Smooth muscle cell (in vitro differentiated cells): ENCODE results near the gene EIF1AD. TPM values are rescaled to one million over a fixed set of nuclear protein-coding genes. Genes with fewer than 3 reads are reported as not detected.
"Not testable (repeated sequence)": the region's sequence is repeated elsewhere in the genome, so short reads cannot be mapped to it uniquely, and the experiment has no call there.

ENCODE experiments used
- DNase-seq: peaks from one replicate; lab custom pipeline; 2025; ENCODE audit not compliant: unreplicated experiment; lab: John Stamatoyannopoulos, UW
- H2AFZ ChIP-seq: fragments of 200-600 bp; sonication (generic); 2 replicates; pipeline ENCODE4 v1.6.0; 2016; ENCODE audit warnings: antibody characterized with exemption, low read depth, mild to moderate bottlenecking
- H3F3A ChIP-seq: fragments of 200-600 bp; sonication (generic); 2 replicates; pipeline ENCODE4 v1.6.0; 2017; ENCODE audit warnings: antibody characterized with exemption, low read depth
- H3K27ac ChIP-seq: fragments of 200-600 bp; sonication (generic); 2 replicates; pipeline ENCODE4 v1.5.1; 2016; ENCODE audit warnings: low read depth, mild to moderate bottlenecking
- H3K27me3 ChIP-seq: fragments of 200-600 bp; sonication (generic); 2 replicates; pipeline ENCODE4 v1.6.1; 2016; ENCODE audit warnings: low read depth, mild to moderate bottlenecking
- H3K36me3 ChIP-seq: fragments of 200-600 bp; sonication (generic); 2 replicates; pipeline ENCODE4 v1.5.1; 2016; ENCODE audit warnings: low read depth
- H3K4me1 ChIP-seq: fragments of 200-600 bp; sonication (generic); 2 replicates; pipeline ENCODE4 v1.5.1; 2016; ENCODE audit warnings: low read depth
- H3K4me2 ChIP-seq: fragments of 200-600 bp; sonication (generic); 2 replicates; pipeline ENCODE4 v1.6.0; 2016; ENCODE audit warnings: mild to moderate bottlenecking
- H3K4me3 ChIP-seq: fragments of 200-600 bp; sonication (generic); 2 replicates; pipeline ENCODE4 v1.5.1; 2016; ENCODE audit warnings: mild to moderate bottlenecking
- H3K79me2 ChIP-seq: fragments of 200-600 bp; sonication (generic); 2 replicates; pipeline ENCODE4 v1.6.0; 2016; ENCODE audit warnings: low read depth, mild to moderate bottlenecking
- H3K9ac ChIP-seq: fragments of 200-600 bp; sonication (generic); 2 replicates; pipeline ENCODE4 v1.6.0; 2016; ENCODE audit warnings: low read depth
- H3K9me3 ChIP-seq: fragments of 200-600 bp; sonication (generic); replicated peaks from 2 replicates; pipeline ENCODE4 v1.5.1; 2016; ENCODE audit warnings: low read depth
- H4K20me1 ChIP-seq: fragments of 200-600 bp; sonication (generic); 2 replicates; pipeline ENCODE4 v1.6.0; 2016; ENCODE audit warnings: low read depth
- WGBS: methylation state at CpG from one replicate; pipeline ENCODE4 v1.1.7; 2016; ENCODE audit warnings: low lambda C conversion rate; 5-methylcytosine and 5-hydroxymethylcytosine counted together
- polyA plus RNA-seq: library from polyadenylated mRNA; unstranded; fragments of >200 nt; fragmentation: Nextera tagmentation; extraction: Ambion mirVana; gene quantifications from 2 replicates; pipeline ENCODE4 v1.2.1, GENCODE V29; 2016
- total RNA-seq: library from RNA; depleted of rRNA; stranded (reverse); fragments of >200 nt; gene quantifications from 2 replicates; pipeline ENCODE4 v1.2.3, GENCODE V29; 2014
- TF ChIP-seq, protein P1 (sequence below): fragments of 200-600 bp; sonication (generic); IDR thresholded peaks from 2 replicates; pipeline ENCODE4 v1.5.1; 2017; ENCODE audit warnings: borderline replicate concordance, mild to moderate bottlenecking, antibody characterized with exemption; ENCODE audit not compliant: insufficient read depth, poor library complexity, severe bottlenecking

EIF1AD gene
- total and polyA plus RNA-seq, 2 experiments from 2014 or later, result 29.3 TPM

- no peaks in the 10 kb centered on the region for H3K9me3 ChIP-seq
- no peak overlapping the region for H3K4me2 ChIP-seq
- no peaks in the 10 kb centered on the region for H3K79me2 ChIP-seq
- no peaks in the 10 kb centered on the region for H3K27me3 ChIP-seq
- H4K20me1 ChIP-seq, result no peaks in the 10 kb centered on the region
- 87% methylated on average over 6 of the region's 6 CpGs for WGBS
- DNase-seq, result no peak
- H3K36me3 ChIP-seq, result no peaks in the 10 kb centered on the region
- TF ChIP-seq, protein P1, sequence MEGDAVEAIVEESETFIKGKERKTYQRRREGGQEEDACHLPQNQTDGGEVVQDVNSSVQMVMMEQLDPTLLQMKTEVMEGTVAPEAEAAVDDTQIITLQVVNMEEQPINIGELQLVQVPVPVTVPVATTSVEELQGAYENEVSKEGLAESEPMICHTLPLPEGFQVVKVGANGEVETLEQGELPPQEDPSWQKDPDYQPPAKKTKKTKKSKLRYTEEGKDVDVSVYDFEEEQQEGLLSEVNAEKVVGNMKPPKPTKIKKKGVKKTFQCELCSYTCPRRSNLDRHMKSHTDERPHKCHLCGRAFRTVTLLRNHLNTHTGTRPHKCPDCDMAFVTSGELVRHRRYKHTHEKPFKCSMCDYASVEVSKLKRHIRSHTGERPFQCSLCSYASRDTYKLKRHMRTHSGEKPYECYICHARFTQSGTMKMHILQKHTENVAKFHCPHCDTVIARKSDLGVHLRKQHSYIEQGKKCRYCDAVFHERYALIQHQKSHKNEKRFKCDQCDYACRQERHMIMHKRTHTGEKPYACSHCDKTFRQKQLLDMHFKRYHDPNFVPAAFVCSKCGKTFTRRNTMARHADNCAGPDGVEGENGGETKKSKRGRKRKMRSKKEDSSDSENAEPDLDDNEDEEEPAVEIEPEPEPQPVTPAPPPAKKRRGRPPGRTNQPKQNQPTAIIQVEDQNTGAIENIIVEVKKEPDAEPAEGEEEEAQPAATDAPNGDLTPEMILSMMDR, result no peak
- H3K27ac ChIP-seq, result no peak overlapping the region
- no peak overlapping the region for H3K9ac ChIP-seq
- H3K4me3 ChIP-seq, result no peak overlapping the region
- H2AFZ ChIP-seq, result no peak overlapping the region
- H3F3A ChIP-seq, result no peaks in the 10 kb centered on the region
- H3K4me1 ChIP-seq, result no peaks in the 10 kb centered on the region
These were observed 49.9 kb downstream of the EIF1AD start for GRCh38 chr11:65952052-65952521.

- H3K9ac ChIP-seq, H3K27ac ChIP-seq, H3K4me3 ChIP-seq, H3F3A ChIP-seq, H3K27me3 ChIP-seq, H3K36me3 ChIP-seq, H3K79me2 ChIP-seq, DNase-seq, H2AFZ ChIP-seq, H3K9me3 ChIP-seq, H3K4me1 ChIP-seq, H3K4me2 ChIP-seq, H4K20me1 ChIP-seq: not testable (repeated sequence)
- WGBS, result 80% methylated on average over 3 of the region's 3 CpGs
These were observed 50.3 kb downstream of the EIF1AD start for GRCh38 chr11:65951641-65952040.

DNA sequence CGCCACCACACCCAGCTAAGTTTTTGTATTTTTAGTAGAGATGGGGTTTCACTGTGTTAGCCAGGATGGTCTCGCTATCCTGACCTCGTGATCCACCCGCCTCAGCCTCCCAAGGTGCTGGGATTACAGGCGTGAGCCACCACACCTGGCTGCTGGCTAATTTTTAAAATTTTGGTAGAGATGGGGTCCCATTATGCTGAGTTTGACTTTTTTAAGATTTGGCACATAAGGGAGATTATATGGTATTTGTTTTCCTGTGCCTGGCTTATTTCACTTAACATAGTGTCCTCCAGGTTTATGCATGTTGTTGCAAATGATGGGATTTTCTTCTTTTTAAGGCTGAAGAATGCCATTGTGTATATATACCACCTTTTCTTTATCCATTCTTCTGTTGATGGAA is 51.2 kb downstream of the EIF1AD start:
- not testable (repeated sequence) for DNase-seq, H3K4me2 ChIP-seq, H3K79me2 ChIP-seq, H3K9me3 ChIP-seq, H3F3A ChIP-seq, H4K20me1 ChIP-seq, H3K36me3 ChIP-seq, H3K9ac ChIP-seq, H3K27me3 ChIP-seq, H2AFZ ChIP-seq, H3K4me3 ChIP-seq, H3K27ac ChIP-seq, H3K4me1 ChIP-seq
- 96% methylated on average over 5 of the region's 5 CpGs for WGBS

DNA sequence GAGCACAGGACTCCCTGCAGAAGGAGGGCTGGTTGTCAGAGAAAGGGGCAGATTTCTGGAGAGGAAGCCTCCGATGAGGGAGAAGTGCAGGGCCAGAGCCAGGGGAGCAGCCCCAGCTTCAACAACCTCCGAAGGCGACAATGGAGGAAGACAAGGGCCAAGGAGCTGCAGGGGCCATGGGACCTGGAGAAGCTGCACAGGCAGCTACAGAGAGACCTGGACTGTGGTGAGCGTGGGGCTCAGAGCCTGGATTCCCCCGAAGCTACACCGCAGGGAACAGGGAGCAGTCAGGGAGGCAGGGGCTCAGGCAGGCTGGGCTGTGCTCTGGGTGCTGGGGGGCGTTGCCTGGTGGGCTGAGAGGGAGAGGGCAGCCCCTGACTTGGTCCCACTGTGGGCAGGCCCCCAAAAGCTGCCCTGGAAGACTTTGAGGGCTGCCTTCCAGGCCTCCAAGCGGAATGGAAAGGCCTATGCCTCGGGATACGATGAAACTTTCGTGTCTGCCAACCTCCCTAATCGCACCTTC is 54.3 kb downstream of the EIF1AD start:
- no peaks in the 10 kb centered on the region for H3F3A ChIP-seq
- H2AFZ ChIP-seq, result no peak overlapping the region
- H3K36me3 ChIP-seq, result no peaks in the 10 kb centered on the region
- peaks cover 5% of the 10 kb centered on the region for H3K4me1 ChIP-seq
- no peaks in the 10 kb centered on the region for H3K79me2 ChIP-seq
- no peaks in the 10 kb centered on the region for H4K20me1 ChIP-seq
- no peak overlapping the region for H3K27ac ChIP-seq
- H3K4me2 ChIP-seq, result no peak overlapping the region
- no peak overlapping the region for H3K9ac ChIP-seq
- 93% methylated on average over 12 of the region's 12 CpGs for WGBS
- no peaks in the 10 kb centered on the region for H3K27me3 ChIP-seq
- no peaks in the 10 kb centered on the region for H3K9me3 ChIP-seq
- TF ChIP-seq, protein P1, result no peak
- H3K4me3 ChIP-seq, result no peak overlapping the region
- no peak for DNase-seq

DNA sequence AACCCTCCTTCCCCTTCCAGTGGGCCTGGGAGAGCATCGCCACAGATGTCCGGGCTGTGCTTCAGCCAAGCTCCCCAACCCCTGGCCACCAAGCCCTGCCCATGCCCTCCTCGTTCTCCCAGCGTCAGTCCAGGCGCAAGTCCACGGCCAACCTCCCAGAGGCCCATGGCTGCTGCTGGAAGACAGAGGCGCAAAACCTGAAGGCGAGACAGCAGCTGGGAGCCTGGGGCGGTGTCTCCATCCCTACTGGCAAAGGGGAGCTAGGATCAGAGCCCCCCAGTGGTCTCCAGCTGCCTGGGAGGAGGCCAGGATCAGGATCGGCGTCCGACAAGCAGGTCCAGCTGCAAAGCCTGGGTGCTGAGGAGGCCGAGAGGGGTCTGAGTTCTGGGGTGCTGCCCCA is 54.8 kb downstream of the EIF1AD start:
- H3K4me1 ChIP-seq, result peaks cover 5% of the 10 kb centered on the region
- H3F3A ChIP-seq, result no peaks in the 10 kb centered on the region
- no peak overlapping the region for H2AFZ ChIP-seq
- no peaks in the 10 kb centered on the region for H3K36me3 ChIP-seq
- H3K27ac ChIP-seq, result no peak overlapping the region
- no peak for DNase-seq
- H4K20me1 ChIP-seq, result no peaks in the 10 kb centered on the region
- H3K9ac ChIP-seq, result no peak overlapping the region
- no peaks in the 10 kb centered on the region for H3K27me3 ChIP-seq
- 86% methylated on average over 13 of the region's 13 CpGs for WGBS
- H3K79me2 ChIP-seq, result no peaks in the 10 kb centered on the region
- H3K9me3 ChIP-seq, result no peaks in the 10 kb centered on the region
- no peak overlapping the region for H3K4me2 ChIP-seq
- TF ChIP-seq, protein P1, result no peak
- H3K4me3 ChIP-seq, result no peak overlapping the region
